ENCODE measurements around the gene DGKH. TPM values are rescaled to one million over a fixed set of nuclear protein-coding genes. Genes with fewer than 3 reads are reported as not detected.

The DGKH gene
- total and polyA plus RNA-seq, 9 of the 15 experiments (the other 6 are each of a cell fraction or from before 2014, with no cell fraction given) = 0.38 to 4.4 (median 3.1) TPM

- TF ChIP-seq, protein P1, sequence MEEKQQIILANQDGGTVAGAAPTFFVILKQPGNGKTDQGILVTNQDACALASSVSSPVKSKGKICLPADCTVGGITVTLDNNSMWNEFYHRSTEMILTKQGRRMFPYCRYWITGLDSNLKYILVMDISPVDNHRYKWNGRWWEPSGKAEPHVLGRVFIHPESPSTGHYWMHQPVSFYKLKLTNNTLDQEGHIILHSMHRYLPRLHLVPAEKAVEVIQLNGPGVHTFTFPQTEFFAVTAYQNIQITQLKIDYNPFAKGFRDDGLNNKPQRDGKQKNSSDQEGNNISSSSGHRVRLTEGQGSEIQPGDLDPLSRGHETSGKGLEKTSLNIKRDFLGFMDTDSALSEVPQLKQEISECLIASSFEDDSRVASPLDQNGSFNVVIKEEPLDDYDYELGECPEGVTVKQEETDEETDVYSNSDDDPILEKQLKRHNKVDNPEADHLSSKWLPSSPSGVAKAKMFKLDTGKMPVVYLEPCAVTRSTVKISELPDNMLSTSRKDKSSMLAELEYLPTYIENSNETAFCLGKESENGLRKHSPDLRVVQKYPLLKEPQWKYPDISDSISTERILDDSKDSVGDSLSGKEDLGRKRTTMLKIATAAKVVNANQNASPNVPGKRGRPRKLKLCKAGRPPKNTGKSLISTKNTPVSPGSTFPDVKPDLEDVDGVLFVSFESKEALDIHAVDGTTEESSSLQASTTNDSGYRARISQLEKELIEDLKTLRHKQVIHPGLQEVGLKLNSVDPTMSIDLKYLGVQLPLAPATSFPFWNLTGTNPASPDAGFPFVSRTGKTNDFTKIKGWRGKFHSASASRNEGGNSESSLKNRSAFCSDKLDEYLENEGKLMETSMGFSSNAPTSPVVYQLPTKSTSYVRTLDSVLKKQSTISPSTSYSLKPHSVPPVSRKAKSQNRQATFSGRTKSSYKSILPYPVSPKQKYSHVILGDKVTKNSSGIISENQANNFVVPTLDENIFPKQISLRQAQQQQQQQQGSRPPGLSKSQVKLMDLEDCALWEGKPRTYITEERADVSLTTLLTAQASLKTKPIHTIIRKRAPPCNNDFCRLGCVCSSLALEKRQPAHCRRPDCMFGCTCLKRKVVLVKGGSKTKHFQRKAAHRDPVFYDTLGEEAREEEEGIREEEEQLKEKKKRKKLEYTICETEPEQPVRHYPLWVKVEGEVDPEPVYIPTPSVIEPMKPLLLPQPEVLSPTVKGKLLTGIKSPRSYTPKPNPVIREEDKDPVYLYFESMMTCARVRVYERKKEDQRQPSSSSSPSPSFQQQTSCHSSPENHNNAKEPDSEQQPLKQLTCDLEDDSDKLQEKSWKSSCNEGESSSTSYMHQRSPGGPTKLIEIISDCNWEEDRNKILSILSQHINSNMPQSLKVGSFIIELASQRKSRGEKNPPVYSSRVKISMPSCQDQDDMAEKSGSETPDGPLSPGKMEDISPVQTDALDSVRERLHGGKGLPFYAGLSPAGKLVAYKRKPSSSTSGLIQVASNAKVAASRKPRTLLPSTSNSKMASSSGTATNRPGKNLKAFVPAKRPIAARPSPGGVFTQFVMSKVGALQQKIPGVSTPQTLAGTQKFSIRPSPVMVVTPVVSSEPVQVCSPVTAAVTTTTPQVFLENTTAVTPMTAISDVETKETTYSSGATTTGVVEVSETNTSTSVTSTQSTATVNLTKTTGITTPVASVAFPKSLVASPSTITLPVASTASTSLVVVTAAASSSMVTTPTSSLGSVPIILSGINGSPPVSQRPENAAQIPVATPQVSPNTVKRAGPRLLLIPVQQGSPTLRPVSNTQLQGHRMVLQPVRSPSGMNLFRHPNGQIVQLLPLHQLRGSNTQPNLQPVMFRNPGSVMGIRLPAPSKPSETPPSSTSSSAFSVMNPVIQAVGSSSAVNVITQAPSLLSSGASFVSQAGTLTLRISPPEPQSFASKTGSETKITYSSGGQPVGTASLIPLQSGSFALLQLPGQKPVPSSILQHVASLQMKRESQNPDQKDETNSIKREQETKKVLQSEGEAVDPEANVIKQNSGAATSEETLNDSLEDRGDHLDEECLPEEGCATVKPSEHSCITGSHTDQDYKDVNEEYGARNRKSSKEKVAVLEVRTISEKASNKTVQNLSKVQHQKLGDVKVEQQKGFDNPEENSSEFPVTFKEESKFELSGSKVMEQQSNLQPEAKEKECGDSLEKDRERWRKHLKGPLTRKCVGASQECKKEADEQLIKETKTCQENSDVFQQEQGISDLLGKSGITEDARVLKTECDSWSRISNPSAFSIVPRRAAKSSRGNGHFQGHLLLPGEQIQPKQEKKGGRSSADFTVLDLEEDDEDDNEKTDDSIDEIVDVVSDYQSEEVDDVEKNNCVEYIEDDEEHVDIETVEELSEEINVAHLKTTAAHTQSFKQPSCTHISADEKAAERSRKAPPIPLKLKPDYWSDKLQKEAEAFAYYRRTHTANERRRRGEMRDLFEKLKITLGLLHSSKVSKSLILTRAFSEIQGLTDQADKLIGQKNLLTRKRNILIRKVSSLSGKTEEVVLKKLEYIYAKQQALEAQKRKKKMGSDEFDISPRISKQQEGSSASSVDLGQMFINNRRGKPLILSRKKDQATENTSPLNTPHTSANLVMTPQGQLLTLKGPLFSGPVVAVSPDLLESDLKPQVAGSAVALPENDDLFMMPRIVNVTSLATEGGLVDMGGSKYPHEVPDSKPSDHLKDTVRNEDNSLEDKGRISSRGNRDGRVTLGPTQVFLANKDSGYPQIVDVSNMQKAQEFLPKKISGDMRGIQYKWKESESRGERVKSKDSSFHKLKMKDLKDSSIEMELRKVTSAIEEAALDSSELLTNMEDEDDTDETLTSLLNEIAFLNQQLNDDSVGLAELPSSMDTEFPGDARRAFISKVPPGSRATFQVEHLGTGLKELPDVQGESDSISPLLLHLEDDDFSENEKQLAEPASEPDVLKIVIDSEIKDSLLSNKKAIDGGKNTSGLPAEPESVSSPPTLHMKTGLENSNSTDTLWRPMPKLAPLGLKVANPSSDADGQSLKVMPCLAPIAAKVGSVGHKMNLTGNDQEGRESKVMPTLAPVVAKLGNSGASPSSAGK (IDR thresholded peaks at IDR 0.05) = no peak
- TF ChIP-seq TEAD2 (tag; IDR thresholded peaks at IDR 0.05) (no peak), GMEB1 (CRISPR knock-in tag; IDR thresholded peaks at IDR 0.05) (no peak), SP2 (IDR thresholded peaks at IDR 0.05; ENCODE audit: extremely low read depth, low read depth, low read length, poor library complexity, severe bottlenecking) (no peak)
Measured at GRCh38 chr13:42022796-42023493, 25.5 kb upstream of the DGKH start (continued).

Measured in K562 (cell line).